MM.1S (cell line): Measurements from ENCODE around the gene PSPC1.

ENCODE experiments used
- CTCF ChIP-seq: fragments of 300-600 bp; sonication (generic); IDR thresholded peaks from 2 replicates; pipeline ENCODE4 v1.5.1; 2016; ENCODE audit warnings: antibody characterized with exemption, low read length, mixed read lengths
- EZH2 ChIP-seq: fragments of 300-600 bp; sonication (generic); optimal IDR thresholded peaks from 2 replicates; pipeline ENCODE3; 2017; ENCODE audit warnings: low read depth, mild to moderate bottlenecking, antibody characterized with exemption, low read length, mixed read lengths
- EZH2phosphoT487 ChIP-seq: fragments of 300-600 bp; sonication (generic); IDR thresholded peaks from 2 replicates; pipeline ENCODE4 v1.6.1; 2018; ENCODE audit warnings: antibody characterized with exemption, low read length

GRCh38 chr13:19817106-19817505, 34.4 kb upstream of the PSPC1 start:
- TF ChIP-seq EZH2phosphoT487 (no peak), CTCF (no peak), EZH2 (no peak)
